GM18520 (cell line): Measurements from ENCODE around the gene KCNC1.

Source experiments
- ATAC-seq: cut with Tn5 transposase; IDR thresholded peaks from one replicate; pipeline ENCODE4 v1.9.1; 2021; ENCODE audit not compliant: unreplicated experiment

KCNC1 gene

GRCh38 chr11:17714356-17714854 lies 20.2 kb upstream of the KCNC1 start:
- no peak for ATAC-seq

GRCh38 chr11:17714870-17715269 lies 19.7 kb upstream of the KCNC1 start:
- no peak for ATAC-seq

- ATAC-seq: no peak
Observed at GRCh38 chr11:17716807-17717206, 17.8 kb upstream of the KCNC1 start.

- no peak for ATAC-seq
Observed at GRCh38 chr11:17718015-17718414, 16.6 kb upstream of the KCNC1 start.

GRCh38 chr11:17718510-17718962 lies 16.0 kb upstream of the KCNC1 start:
- ATAC-seq: no peak

GRCh38 chr11:17719028-17719937 lies 15.3 kb upstream of the KCNC1 start, which contains the start of gene MYOD1:
Gene MYOD1 (plus strand): TSS chr11:17719571. CDS start chr11:17719783, 212 bp downstream.
- ATAC-seq: no peak

- ATAC-seq: no peak
Observed at GRCh38 chr11:17719938-17720795, 14.4 kb upstream of the KCNC1 start.

GRCh38 chr11:17720796-17721171 lies 13.8 kb upstream of the KCNC1 start:
- no peak for ATAC-seq

GRCh38 chr11:17721242-17721999 lies 13.2 kb upstream of the KCNC1 start:
- ATAC-seq: no peak

- no peak for ATAC-seq
Observed at GRCh38 chr11:17722000-17722643, 12.5 kb upstream of the KCNC1 start.

GRCh38 chr11:17724020-17724908 lies 10.3 kb upstream of the KCNC1 start:
- ATAC-seq: no peak

GRCh38 chr11:17725174-17725573 lies 9.4 kb upstream of the KCNC1 start:
- ATAC-seq: no peak

GRCh38 chr11:17730137-17730536 lies 4.4 kb upstream of the KCNC1 start:
- ATAC-seq: no peak

- ATAC-seq: peak; percentile 82
Observed at GRCh38 chr11:17730608-17731462, 3.7 kb upstream of the KCNC1 start.

- ATAC-seq: no peak
Observed at GRCh38 chr11:17733261-17733660, 1.3 kb upstream of the KCNC1 start.

GRCh38 chr11:17734986-17735817 lies 621 bp downstream of the KCNC1 start:
- ATAC-seq: no peak

- ATAC-seq: no peak
Observed at GRCh38 chr11:17735818-17736578, 1.4 kb downstream of the KCNC1 start.
